A549 (cell line): ENCODE results near the gene ATP11A. TPM values are rescaled to one million over a fixed set of nuclear protein-coding genes. Genes with fewer than 3 reads are reported as not detected.

ENCODE experiments used
- ATAC-seq, 2 experiments: fragments of 200-7000 bp in 1 of 2; fragments of >200 bp in 1 of 2; cut with Nextera tagmentation in 1 of 2; cut with Tn5 transposase in 1 of 2; 3 replicates each; pipeline versions ENCODE4 v1.8.0 to v1.9.1; 2018 to 2020; ENCODE audit warnings: mild to moderate bottlenecking in 1 of 2, moderate library complexity in 1 of 2
- CTCF ChIA-PET: fragments of 300-600 bp; sonication (Branson Sonifier 250); formaldehyde crosslinking; extraction: SDS; loops from one replicate; lab custom pipeline; 2021; ENCODE audit warnings: antibody characterized with exemption, inconsistent platforms; lab: Yijun Ruan, JAX
- POLR2A ChIA-PET: fragments of 350-600 bp; formaldehyde crosslinking; extraction: SDS; loops from one replicate; lab custom pipeline; 2021; ENCODE audit warnings: antibody characterized with exemption, inconsistent platforms; lab: Yijun Ruan, JAX
- DNase-seq, 2 experiments: peaks; one replicate each; pipeline versions ENCODE4 v3.0.0 to v3.0.0-alpha.2; 2011 to 2016; ENCODE audit warnings: low read depth in 1 of 2, low spot score in 1 of 2
- FAIRE-seq: peaks from 2 replicates; lab custom pipeline; 2011; peaks lifted over from hg19 to GRCh38; lab: Jason Lieb, UNC
- H3K27ac ChIP-seq, 2 experiments: fragments of >200 bp; sonication (Bioruptor Twin); formaldehyde crosslinking; 3 replicates each; pipeline ENCODE4 v1.5.1; 2016 to 2017
- H3K4me1 ChIP-seq: fragments of >200 bp; sonication (Bioruptor Twin); formaldehyde crosslinking; 3 replicates; pipeline ENCODE4 v1.6.1; 2016
- H3K4me2 ChIP-seq: fragments of >200 bp; sonication (Bioruptor Twin); formaldehyde crosslinking; 3 replicates; pipeline ENCODE4 v1.6.1; 2016
- H3K4me3 ChIP-seq: fragments of >200 bp; sonication (Bioruptor Twin); formaldehyde crosslinking; 3 replicates; pipeline ENCODE4 v1.5.1; 2016
- H3K9me3 ChIP-seq: fragments of >200 bp; sonication (Bioruptor Twin); formaldehyde crosslinking; 3 replicates; pipeline ENCODE4 v1.6.1; 2016
- EHF ChIP-seq: fragments of 250-450 bp; sonication (Bioruptor Pico); IDR thresholded peaks from 2 replicates; pipeline ENCODE4 v1.5.0; 2020; ENCODE audit warnings: mild to moderate bottlenecking
- EP300 ChIP-seq, 2 experiments: fragments of >200 bp; sonication (Bioruptor Twin); formaldehyde crosslinking; IDR thresholded peaks; 2 replicates in 1 of 2; 3 replicates in 1 of 2; pipeline ENCODE4 v1.6.1; 2016 to 2017
- FOSL2 ChIP-seq, 2 experiments: fragments of 450-650 bp in 1 of 2; fragments of >200 bp in 1 of 2; sonication (Bioruptor Twin) in 1 of 2; formaldehyde crosslinking; IDR thresholded peaks; 2 replicates each; pipeline versions ENCODE4 v1.5.0 to v1.6.1; 2016 to 2020; ENCODE audit warnings: mild to moderate bottlenecking in 1 of 2, moderate library complexity in 1 of 2
- GATA3 ChIP-seq: IDR thresholded peaks from 2 replicates; pipeline ENCODE4 v1.6.1; 2012; ENCODE audit warnings: borderline replicate concordance
- HDAC2 ChIP-seq: fragments of 200-600 bp; sonication (generic); IDR thresholded peaks from 2 replicates; pipeline ENCODE4 v1.6.1; 2016
- HEYL ChIP-seq: fragments of 250-450 bp; sonication (Bioruptor Pico); IDR thresholded peaks from 2 replicates; pipeline ENCODE4 v1.8.0; 2021; ENCODE audit warnings: mild to moderate bottlenecking, moderate library complexity
- HOXB13 ChIP-seq: fragments of 250-450 bp; sonication (Bioruptor Pico); IDR thresholded peaks from 2 replicates; pipeline ENCODE4 v1.5.0; 2020; ENCODE audit warnings: low read depth, mild to moderate bottlenecking, moderate library complexity
- KDM5A ChIP-seq: fragments of 200-600 bp; sonication (generic); IDR thresholded peaks from 2 replicates; pipeline ENCODE4 v1.6.1; 2016; ENCODE audit warnings: antibody characterized with exemption, mild to moderate bottlenecking
- MAFK ChIP-seq: fragments of 450-650 bp; IDR thresholded peaks from 2 replicates; pipeline ENCODE4 v1.6.1; 2014; ENCODE audit not compliant: partially characterized antibody
- NPAS2 ChIP-seq: fragments of 250-450 bp; sonication (Bioruptor Pico); IDR thresholded peaks from 2 replicates; pipeline ENCODE4 v1.8.0; 2022; ENCODE audit warnings: mild to moderate bottlenecking, moderate library complexity, borderline replicate concordance
- PHF8 ChIP-seq: fragments of 200-600 bp; sonication (generic); IDR thresholded peaks from 2 replicates; pipeline ENCODE4 v1.6.1; 2016; ENCODE audit warnings: low read depth, mild to moderate bottlenecking, antibody characterized with exemption, moderate library complexity, borderline replicate concordance
- POLR2A ChIP-seq: IDR thresholded peaks from 2 replicates; pipeline ENCODE4 v1.6.1; 2012; ENCODE audit warnings: mild to moderate bottlenecking, low read length
- POLR2AphosphoS2 ChIP-seq: conservative IDR thresholded peaks from 2 replicates; pipeline ENCODE4 v1.6.1; 2012; ENCODE audit warnings: low read length, improper control_type of control experiment, inconsistent platforms
- RCOR1 ChIP-seq: fragments of 150-350 bp; IDR thresholded peaks from 2 replicates; pipeline ENCODE4 v1.6.1; 2014; ENCODE audit warnings: antibody characterized with exemption, low read length, low read depth
- RFX5 ChIP-seq: fragments of 450-650 bp; IDR thresholded peaks from 2 replicates; pipeline ENCODE4 v1.7.1; 2014; ENCODE audit warnings: antibody characterized with exemption, mild to moderate bottlenecking, moderate library complexity
- ZFP36 ChIP-seq: fragments of 450-650 bp; IDR thresholded peaks from 2 replicates; pipeline ENCODE4 v1.6.1; 2014; ENCODE audit warnings: borderline replicate concordance; ENCODE audit not compliant: partially characterized antibody
- ZSCAN20 ChIP-seq: fragments of 250-450 bp; sonication (Bioruptor Pico); IDR thresholded peaks from 2 replicates; pipeline ENCODE4 v1.8.0; 2022; ENCODE audit warnings: mild to moderate bottlenecking, moderate library complexity
- WGBS: methylation state at CpG from one replicate; pipeline ENCODE4 v1.1.6; 2017; ENCODE audit errors: missing lambda C conversion rate; 5-methylcytosine and 5-hydroxymethylcytosine counted together
- polyA plus RNA-seq, 4 experiments: library from polyadenylated mRNA; depleted of rRNA in 3 of 4; stranded (reverse); fragments of >200 nt; fragmentation: RNase III in 1 of 4; extraction: RNeasy Plus Mini Kit Qiagen cat#74134 plus additional on column Dnase treatment in 1 of 4; gene quantifications; 2 replicates in 3 of 4; 3 replicates in 1 of 4; pipeline ENCODE4 v1.2.3, GENCODE V29; 2011 to 2017
- TF ChIP-seq, protein P1 (sequence below): IDR thresholded peaks from 2 replicates; pipeline ENCODE4 v1.6.1; 2012
- TF ChIP-seq, protein P2 (sequence below): fragments of 250-450 bp; sonication (Bioruptor Pico); IDR thresholded peaks from 2 replicates; pipeline ENCODE4 v1.5.0; 2021; ENCODE audit warnings: mild to moderate bottlenecking, moderate library complexity, borderline replicate concordance

ATP11A gene
- polyA plus RNA-seq, 2 of the 4 experiments (the other 2 are of a cell fraction), result 4.1 to 8.0 TPM

DNA sequence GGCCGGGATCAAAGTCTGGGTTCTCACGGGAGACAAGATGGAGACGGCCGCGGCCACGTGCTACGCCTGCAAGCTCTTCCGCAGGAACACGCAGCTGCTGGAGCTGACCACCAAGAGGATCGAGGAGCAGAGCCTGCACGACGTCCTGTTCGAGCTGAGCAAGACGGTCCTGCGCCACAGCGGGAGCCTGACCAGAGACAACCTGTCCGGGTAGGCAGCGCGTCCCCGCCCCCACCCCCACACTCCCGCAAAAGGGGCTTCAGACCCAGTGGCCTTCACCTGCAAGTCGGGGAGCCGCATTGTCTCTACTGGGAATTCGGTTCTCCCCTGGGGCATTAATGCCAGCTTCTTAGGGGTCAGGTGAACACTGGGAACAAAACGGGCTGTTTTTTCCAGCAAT, 164.5 kb downstream of the ATP11A start:
- Histone ChIP-seq H3K4me1 (no peaks in the 10 kb centered on the region), H3K4me3 (no peak overlapping the region), H3K4me2 (no peak overlapping the region), H3K9me3 (no peaks in the 10 kb centered on the region), H3K27ac (no peak overlapping the region)
- WGBS, result 98% methylated on average over 10 of the region's 25 CpGs
- ChIA-PET POLR2A (no interaction called here), CTCF (interaction anchor here (1.0 kb wide), 1 partner anchor 41 kb away, joined by 3 read pairs; no protein-coding TSS in a partner anchor)
- no peak for TF ChIP-seq RCOR1
- no peak for TF ChIP-seq FOSL2 (IDR thresholded peaks at IDR 0.05)
- TF ChIP-seq FOSL2 (CRISPR knock-in tag; IDR thresholded peaks at IDR 0.05), result no peak
- TF ChIP-seq POLR2AphosphoS2, result no peak
- TF ChIP-seq PHF8, result no peak
- no peak for ATAC-seq
- FAIRE-seq, result no peak
- no peak for DNase-seq

DNA sequence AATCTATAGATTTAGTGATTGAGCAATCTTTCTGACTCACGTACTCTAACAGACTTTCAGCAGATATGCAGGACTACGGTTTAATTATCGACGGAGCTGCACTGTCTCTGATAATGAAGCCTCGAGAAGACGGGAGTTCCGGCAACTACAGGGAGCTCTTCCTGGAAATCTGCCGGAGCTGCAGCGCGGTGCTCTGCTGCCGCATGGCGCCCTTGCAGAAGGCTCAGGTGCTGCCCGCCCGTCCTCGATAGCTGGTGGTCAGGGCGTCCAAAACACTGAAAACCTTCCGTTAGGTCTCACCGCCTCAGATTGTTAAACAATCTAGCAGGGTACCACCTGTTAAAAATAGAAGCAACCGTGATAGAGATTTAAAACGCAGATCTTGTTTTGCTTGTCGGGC, 166.0 kb downstream of the ATP11A start:
- FAIRE-seq, result no peak
- CTCF ChIA-PET, result interaction anchor here (1.3 kb wide), 1 partner anchor 161 kb away, joined by 3 read pairs; no protein-coding TSS in a partner anchor

DNA sequence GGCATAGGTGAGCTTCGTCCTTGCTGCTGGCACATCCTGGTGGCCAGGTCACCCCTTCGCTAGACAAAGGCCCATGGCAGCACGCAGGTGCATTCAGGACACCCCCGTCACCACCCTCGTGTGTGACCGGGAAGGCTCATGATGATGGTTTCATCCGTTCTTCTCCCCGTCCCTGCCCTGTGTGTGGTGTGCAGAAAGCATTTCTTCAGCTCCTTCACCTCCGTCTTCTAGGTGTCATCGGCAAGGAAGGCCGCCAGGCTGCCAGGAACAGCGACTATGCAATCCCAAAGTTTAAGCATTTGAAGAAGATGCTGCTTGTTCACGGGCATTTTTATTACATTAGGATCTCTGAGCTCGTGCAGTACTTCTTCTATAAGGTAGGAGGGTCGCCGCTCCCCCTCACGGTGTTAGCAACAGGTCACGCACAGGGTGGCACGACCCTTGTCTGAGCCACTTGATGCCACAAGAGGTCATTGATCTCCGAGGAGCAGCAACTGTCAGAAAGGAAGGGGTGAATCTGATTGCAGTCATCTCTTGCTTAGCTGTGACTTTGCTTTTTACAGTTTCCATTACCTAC, 168.2 kb downstream of the ATP11A start:
- H3K4me2 ChIP-seq, result no peak overlapping the region
- no peak overlapping the region for H3K4me3 ChIP-seq
- no peak overlapping the region for H3K27ac ChIP-seq
- no peak for ATAC-seq
- CTCF ChIA-PET, result interaction anchor here (1.5 kb wide), 1 partner anchor 16 kb away, joined by 7 read pairs; no protein-coding TSS in a partner anchor
- H3K9me3 ChIP-seq, result no peaks in the 10 kb centered on the region
- no peak for FAIRE-seq
- no peak for TF ChIP-seq EHF (CRISPR knock-in tag)
- no peak for TF ChIP-seq ZSCAN20 (CRISPR knock-in tag)
- no peak for TF ChIP-seq GATA3
- no peak for TF ChIP-seq POLR2A
- TF ChIP-seq, all 56 proteins: peak for 0
- 90% methylated on average over 20 of the region's 20 CpGs for WGBS
- H3K4me1 ChIP-seq, result no peaks in the 10 kb centered on the region
- DNase-seq, result no peak
- POLR2A ChIA-PET, result no interaction called here

More for the DNA sequence above, 166.0 kb downstream of the ATP11A start:
- WGBS, result 96% methylated on average over 21 of the region's 21 CpGs
- no peak for ATAC-seq
- Histone ChIP-seq H3K4me3 (no peak overlapping the region), H3K4me1 (no peaks in the 10 kb centered on the region), H3K4me2 (no peak overlapping the region), H3K27ac (no peak overlapping the region), H3K9me3 (no peaks in the 10 kb centered on the region)
- POLR2A ChIA-PET, result no interaction called here
- no peak for DNase-seq
- no peak for TF ChIP-seq HOXB13 (CRISPR knock-in tag)
- TF ChIP-seq HDAC2, result no peak
- TF ChIP-seq, protein P1, sequence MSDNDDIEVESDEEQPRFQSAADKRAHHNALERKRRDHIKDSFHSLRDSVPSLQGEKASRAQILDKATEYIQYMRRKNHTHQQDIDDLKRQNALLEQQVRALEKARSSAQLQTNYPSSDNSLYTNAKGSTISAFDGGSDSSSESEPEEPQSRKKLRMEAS, result no peak
- no peak for TF ChIP-seq RFX5
- TF ChIP-seq PHF8, result no peak
- no peak for TF ChIP-seq HEYL
- TF ChIP-seq MAFK, result no peak
- TF ChIP-seq, protein P2, sequence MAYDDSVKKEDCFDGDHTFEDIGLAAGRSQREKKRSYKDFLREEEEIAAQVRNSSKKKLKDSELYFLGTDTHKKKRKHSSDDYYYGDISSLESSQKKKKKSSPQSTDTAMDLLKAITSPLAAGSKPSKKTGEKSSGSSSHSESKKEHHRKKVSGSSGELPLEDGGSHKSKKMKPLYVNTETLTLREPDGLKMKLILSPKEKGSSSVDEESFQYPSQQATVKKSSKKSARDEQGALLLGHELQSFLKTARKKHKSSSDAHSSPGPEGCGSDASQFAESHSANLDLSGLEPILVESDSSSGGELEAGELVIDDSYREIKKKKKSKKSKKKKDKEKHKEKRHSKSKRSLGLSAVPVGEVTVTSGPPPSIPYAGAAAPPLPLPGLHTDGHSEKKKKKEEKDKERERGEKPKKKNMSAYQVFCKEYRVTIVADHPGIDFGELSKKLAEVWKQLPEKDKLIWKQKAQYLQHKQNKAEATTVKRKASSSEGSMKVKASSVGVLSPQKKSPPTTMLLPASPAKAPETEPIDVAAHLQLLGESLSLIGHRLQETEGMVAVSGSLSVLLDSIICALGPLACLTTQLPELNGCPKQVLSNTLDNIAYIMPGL, result no peak
- TF ChIP-seq NPAS2 (CRISPR knock-in tag), result no peak
- TF ChIP-seq KDM5A, result no peak
- no peak for TF ChIP-seq EP300 (IDR thresholded peaks at IDR 0.05)
- no peak for TF ChIP-seq RCOR1
- no peak for TF ChIP-seq ZFP36
- no peak for TF ChIP-seq FOSL2 (IDR thresholded peaks at IDR 0.05)
- no peak for TF ChIP-seq FOSL2 (CRISPR knock-in tag; IDR thresholded peaks at IDR 0.05)
